KG1 (cell line): ENCODE results near the gene F2RL1.
"Not testable (repeated sequence)": the region's sequence is repeated elsewhere in the genome, so short reads cannot be mapped to it uniquely, and the experiment has no call there.

ENCODE experiments used
- DNase-seq: peaks from one replicate; lab custom pipeline; 2025; lab: John Stamatoyannopoulos, UW

F2RL1 gene, protein sequence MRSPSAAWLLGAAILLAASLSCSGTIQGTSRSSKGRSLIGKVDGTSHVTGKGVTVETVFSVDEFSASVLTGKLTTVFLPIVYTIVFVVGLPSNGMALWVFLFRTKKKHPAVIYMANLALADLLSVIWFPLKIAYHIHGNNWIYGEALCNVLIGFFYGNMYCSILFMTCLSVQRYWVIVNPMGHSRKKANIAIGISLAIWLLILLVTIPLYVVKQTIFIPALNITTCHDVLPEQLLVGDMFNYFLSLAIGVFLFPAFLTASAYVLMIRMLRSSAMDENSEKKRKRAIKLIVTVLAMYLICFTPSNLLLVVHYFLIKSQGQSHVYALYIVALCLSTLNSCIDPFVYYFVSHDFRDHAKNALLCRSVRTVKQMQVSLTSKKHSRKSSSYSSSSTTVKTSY

DNA sequence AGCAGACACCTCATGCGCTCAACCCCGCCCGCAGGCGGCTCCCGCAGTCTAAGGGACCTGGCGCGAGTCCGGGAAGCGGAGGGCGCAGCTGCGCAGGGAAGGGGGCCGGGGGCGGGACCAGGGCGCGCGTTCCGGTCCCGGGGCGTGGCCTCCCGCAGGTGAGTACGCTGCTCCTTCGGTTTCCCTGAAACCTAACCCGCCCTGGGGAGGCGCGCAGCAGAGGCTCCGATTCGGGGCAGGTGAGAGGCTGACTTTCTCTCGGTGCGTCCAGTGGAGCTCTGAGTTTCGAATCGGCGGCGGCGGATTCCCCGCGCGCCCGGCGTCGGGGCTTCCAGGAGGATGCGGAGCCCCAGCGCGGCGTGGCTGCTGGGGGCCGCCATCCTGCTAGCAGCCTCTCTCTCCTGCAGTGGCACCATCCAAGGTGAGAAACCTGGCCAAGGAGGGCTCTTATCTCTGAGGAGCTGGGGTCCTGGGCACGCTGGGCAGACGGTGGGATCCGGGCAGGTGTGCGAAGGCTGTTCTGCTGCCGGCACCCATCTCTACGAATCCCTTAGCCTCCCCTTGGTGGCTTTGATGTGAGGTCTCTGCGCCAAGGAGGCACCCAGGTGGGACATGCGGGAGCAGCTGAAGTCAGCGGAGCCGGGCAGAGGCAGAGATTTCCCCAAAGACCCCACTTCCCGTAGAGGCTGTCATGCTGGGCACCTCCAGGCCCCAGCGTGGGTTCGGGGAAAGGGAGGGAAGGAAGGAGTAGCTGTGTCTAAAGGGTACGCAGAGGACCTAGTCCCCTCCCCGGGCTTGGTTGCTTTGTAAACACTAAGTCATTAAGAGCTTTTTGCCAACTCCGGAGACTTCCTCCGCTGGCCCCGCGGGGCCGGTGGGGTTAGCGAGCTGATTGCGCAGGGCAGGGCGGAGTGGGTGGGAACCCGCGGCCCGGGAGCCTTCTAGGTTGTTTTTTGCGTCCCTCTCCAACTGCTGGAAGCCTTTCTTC lies at the start of gene F2RL1:
Gene F2RL1 (plus strand): TSS at position 187 of the 988 bp plus-strand sequence. CDS start 153 bp downstream, at position 340.
- DNase-seq: no peak

DNA sequence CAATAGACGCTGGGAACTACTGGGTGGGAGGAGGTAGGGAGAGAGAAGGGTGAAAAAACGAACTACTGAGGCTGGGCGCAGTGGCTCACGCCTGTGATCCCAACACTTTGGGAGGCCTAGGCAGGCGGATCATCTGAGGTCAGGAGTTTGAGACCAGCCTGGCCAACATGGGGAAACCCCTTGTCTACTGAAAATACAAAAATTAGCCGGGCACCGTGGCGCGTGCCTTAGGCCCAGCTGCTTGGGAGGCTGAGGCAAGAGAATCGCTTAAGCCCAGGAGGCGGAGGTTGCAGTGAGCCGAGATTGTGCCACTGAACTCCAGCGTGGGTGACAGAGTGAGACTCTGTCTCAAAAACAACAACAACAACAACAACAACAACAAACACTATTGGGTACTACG lies 47.8 kb upstream of the F2RL1 start:
- not testable (repeated sequence) for DNase-seq

DNA sequence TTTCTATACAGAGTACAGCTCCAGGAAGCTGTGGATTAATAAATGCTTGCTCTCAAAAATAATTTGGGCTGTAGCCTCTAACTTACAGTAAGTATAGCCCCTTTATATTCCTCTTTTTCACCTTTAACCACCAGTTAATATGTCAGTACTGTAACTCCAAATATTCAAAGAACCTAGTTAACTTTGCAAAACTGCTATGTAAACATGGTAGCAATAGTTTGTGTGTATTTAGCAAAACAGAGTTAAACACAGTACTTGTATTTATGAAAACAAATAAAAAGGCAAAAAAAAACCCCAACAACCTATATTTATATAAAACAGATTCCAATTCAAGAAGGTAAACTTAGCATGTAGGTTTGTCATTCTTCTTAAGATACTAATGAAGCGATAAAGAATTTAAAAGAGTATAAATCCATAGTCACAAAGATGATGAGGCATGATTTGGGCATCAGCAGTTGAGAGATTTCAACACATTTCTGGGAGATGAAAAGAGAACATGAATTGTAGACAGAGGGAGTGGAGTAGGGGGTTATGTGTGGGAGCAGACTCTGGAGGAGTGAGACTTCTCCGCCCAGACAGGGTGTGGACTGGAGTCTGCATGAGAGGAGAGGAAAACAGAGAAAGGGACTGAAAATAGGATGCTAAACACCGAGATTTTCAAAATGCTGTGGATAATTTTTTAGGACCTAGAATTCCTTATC lies 47.0 kb upstream of the F2RL1 start:
- DNase-seq: no peak

DNA sequence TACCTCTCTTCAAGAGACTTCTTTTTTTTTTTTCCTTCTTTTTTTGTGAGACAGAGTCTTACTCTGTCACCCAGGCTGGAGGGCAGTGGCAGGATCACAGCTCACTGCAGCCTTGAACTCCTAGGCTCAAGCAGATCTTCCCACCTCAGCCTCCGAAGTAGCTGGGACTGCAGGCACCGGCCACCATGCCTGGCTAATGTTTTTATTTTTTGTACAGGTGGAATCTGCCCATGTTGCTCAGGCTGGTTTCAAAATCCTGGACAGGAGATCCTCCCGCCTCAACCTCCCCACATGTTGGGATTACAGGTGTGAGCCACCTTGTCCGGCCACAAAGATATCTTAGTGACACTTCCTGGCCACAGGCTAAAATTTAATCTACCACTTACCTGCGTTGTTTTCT lies 42.9 kb upstream of the F2RL1 start:
- no peak for DNase-seq

DNA sequence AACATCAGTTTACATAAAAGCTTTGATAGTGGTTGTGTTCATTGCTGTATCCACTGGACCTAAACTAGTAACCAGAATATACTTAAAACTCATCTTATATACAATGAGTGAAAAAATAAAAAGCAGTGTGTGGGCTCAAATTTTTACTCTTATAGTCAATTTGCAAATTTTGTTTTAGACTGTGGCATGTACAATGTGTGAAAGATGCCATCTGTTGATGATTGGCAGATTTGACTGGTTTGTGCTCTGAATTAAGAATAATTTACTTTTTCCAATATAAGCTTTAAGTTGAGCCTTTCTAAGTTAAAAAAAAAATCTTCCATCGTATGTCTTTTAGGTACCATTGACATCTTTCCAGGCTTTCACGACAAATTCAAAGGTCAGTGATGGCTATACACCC lies 42.4 kb upstream of the F2RL1 start:
- no peak for DNase-seq

DNA sequence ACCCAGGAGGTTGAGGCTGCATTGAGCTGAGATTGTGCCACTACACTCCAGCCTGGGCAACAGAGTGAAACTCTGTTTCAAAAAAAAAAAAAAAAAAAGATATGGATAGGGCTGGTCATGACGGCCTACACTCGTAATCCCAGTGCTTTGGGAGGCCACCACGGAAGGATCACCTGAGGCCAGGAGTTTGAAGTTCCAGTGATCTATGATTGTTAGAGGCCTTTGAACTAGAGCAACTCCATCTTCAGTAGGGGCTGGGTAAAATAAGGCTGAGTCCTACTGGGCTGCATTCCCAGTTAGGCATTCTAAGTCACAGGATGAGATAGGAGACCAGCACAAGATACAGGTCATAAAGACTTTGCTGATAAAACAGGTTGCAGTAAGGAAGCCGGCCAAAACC lies 38.2 kb upstream of the F2RL1 start:
- DNase-seq: not testable (repeated sequence)

DNA sequence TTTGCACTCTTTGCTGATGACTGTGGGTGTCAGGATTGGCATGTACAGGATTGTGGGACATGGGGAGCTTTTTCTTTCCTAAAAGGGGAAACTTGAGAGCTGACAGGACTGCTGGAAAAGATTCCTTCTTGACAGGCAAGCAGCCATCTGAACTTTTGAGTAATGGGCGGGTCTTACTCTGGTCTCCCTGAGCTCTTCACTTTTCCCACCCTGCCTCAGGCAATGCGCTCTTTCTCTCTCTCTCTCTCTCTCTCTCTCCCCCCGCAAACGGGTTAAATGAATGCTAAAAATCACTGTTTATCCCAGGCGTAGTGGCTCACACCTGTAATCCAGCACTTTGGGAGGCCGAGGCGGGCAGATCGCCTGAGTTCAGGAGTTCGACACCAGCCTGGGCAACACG lies 37.1 kb upstream of the F2RL1 start:
- no peak for DNase-seq

DNA sequence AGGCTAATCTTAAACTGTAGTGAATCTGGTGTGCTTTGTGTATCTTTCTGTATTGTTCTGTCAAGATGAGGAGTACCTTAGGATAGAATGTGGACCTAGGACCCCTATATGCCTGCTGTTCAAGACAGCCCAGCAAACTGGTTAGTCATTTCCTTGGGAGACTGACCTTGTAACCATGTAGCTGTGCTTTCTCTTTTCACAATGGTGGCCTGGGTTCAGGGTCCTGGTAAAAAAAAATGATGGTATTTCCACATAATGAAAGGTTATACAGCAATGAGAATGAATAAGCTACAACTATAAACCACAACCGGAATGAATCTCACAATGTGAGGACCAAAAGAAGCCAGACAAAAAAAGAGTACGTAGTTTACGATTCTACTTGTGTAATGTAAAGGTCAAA lies 36.4 kb upstream of the F2RL1 start:
- DNase-seq: no peak

DNA sequence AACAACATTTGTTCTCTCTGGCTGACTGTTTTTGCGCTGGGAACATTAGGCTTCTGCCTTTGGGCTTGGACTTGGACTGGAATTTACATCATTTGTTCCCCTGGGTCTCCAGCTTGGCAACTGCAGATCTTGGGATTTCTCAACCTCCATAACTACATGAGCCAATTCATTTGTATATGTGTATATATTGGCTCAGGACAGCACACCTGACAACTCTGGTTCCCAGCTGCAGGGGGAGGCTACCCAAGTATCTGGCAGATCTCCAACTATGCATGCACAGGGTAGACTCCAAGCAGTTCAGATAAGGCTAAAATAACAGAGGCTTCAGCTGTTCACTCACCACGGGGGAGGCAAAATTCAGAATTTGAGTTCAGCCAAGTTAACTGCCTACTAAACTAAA lies 31.6 kb upstream of the F2RL1 start:
- DNase-seq: no peak

DNA sequence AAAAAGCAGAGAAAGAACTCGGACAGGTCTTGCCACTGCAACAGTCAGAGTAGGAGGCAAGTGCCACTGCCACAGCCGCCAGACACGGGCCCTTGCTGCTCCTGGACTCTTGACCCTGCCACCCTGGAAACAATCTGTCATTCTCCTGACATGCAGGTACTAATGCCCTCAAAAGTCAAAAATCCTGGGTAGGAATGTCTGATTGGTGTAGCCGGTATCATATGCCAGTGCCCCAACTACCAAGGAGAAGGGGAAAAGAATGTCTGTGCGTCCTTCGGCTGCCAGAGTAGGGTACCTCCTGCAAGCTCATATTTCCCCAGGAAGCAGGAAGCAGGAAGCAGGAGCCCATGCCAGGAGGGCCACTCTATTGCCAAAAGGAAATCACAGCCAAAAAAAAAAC lies 30.5 kb upstream of the F2RL1 start:
- DNase-seq: no peak

DNA sequence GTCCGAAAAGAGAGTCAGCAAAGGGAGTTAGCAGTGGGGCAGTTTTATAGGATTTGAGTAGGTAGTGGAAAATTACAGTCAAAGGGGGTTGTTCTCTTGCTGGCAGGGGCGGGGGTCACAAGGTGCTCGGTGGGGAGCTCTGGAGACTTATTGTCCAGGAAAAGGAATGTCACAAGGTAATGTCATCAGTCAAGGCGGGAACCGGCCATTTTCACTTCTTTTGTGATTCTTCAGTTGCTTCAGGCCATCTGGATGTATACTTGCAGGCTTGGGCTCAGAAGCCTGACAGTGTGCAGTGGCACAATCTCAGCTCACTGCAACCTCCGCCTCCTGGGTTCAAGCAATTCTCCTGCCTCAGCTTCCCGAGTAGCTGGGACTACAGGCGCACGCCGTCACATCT lies 29.6 kb upstream of the F2RL1 start:
- not testable (repeated sequence) for DNase-seq

DNA sequence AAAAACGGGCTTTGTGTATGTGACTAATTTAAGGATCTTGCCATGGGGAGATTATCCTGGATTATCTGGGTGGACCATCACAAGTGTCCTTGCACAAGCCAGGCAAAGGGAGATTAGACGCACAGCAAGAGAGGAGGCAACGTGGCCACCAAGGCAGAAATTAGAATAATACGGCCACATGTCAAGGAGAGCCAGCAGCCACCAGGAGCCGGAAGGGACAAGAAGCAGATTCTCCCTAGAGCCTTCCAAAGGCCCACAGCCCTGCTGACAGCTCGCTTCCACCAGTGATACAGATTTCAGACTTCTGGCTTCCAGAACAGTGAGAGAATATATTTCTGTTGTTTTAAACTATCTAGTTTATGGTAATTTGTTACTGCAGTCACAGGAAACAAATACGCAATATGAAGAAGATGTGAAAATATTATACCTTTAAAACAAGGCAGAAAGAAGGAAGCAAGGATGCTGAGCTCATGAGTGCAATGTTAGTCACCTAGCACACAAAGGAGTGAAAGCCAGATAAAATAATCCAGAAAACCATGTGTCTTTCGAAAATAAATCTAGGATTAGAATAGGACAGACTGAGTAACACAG lies 28.7 kb upstream of the F2RL1 start:
- no peak for DNase-seq

DNA sequence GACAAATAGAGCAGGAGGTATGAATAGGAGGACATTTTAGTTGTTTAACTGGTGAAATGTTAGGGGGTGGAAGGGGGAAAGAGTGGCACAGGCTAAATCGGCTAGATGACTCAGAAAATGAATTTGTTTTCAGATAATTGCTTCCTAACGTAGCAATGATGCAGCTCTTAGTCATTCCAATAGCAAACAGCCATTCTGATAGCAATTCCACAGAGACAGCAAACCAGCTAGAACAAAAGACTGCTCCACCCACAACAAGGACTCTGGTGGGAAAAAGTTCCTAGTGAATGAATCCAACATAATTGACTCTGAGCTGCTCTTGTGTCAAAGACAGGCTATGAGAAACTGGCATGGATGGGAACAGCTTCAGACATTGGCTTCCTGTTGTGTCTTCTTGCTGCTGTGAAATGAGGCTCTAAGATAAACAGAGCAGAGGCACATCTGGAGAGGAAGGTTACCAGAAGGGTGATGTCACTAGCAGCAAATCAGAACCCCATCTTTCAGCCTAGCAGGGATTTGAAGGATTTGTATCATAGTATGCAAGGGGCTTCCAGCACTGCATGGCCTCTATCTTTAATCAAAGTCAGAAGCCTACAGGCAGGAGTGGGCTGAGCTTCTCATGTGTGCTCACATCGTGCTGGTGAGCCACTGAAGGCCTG lies 28.1 kb upstream of the F2RL1 start:
- no peak for DNase-seq

DNA sequence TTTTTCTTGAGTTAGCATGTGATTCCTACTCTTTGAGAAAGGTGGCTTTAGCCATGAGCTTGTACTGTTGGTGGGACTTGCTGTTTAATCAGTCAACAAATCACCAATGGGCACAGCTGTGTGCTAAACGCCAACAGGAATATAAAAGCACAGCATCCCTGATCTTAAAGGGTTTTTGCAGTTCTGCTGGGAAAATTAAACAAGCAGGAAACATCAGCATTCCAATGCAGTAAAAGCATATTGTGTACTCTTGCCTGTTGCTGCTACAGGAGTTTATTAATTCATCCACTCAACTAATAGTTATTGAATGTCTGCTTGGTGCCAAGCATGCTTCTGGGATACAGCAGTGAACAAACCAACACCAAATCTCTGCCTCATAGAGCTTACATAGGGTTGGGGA lies 27.4 kb upstream of the F2RL1 start:
- DNase-seq: no peak

DNA sequence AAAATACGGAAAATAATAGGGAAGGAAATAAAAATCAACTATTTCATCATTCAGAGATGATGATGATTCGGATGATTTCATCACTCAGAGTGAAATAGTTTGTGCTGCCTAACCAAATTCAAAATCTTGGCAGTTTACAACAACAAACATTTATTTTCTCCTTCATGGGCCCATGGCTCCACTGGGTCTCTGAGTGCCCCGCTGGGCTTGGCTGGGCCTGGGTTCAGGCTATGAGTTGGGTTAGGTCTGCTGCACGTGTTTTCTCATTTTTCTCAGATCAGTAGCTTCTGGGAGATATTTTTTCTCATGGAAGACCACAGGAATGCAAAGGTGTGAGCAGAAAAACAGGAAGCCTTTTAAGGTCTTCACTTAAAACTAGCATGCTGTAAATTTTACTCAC lies 24.0 kb upstream of the F2RL1 start:
- no peak for DNase-seq

DNA sequence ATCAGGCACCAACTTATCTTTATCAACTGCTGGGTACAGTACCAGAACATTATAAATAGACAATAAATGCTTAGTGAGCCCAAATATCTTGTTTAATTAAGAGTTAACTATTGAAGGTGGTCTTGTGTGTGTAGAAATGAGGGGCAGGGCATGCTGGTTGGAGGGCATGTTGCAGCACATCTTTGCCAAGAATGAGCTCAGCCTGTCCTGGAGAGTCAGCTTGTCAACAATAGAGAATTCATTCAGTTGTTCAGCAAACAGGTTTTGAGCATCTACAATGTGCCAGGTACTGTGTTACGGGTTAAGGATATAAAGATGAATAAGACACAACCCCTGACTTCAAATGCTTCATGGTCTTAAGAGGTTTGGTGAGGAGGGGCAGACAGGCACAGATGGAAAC lies 19.2 kb upstream of the F2RL1 start:
- DNase-seq: no peak

DNA sequence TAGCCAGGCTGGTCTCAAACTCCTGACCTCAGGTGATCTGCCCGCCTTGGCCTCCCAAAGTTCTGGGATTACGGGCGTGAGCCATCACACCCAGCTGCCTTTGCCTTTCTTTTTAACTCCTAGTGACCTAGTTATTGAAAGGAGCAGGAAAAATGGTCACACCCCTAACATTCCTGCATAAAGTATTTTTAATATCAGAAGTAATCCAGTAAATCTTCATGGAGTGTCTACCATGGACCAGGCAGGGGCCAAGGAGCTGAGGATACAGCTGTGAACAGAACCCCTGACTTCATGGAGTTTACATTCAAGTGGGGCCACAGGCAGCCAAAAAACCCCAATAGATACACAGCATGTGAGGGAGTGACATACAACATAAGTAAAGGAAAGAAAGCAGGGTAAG lies 18.3 kb upstream of the F2RL1 start:
- no peak for DNase-seq

DNA sequence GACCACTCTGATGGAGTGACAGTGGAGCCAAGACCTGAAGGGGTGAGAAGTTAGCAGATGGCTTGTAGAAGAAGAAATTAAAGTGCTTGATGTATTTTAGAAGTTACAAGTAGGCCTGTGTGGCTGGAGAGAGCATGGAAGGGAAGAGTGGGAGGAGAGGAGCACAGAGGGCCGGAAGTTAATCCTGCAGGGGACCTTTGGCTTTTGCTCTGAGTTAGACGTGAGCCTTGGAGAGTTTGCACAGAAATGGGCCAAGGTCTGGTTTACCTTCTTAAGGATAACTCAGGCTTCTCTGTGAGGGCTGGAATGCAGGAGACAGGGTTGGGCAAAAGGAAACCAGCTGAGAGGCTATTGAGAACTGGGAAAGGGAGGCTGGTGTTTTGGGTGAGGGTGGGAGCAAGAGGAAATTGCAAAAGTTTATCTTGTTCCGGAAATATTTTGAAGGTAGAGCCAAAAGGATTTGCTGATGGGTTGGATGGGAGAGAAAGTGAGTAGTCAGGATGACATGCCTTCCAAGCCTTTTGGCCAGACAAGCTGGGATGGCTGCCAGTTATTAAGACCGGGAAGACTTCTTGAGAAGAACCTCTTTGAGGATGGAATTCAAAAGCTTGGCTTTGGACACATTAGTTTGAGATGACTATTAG lies 17.5 kb upstream of the F2RL1 start:
- no peak for DNase-seq

DNA sequence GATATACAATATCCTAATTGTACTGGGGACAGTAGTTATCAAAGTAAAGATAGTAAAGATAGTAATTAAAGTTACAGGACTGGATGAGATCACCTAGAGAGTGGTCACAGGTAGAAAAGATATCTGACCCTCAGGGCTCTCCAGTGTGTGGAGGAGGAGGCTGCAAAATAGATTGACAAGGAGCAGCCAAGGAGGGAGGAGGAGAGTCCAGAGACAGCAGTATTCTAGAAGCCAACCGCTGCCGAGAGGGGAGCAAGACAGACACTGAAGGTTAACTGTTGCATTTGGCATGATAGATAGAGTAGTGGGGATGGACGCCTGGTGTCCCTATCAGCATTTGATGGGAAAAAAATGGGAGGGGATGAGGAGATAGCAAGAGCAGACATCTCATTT lies 17.0 kb upstream of the F2RL1 start:
- DNase-seq: no peak

DNA sequence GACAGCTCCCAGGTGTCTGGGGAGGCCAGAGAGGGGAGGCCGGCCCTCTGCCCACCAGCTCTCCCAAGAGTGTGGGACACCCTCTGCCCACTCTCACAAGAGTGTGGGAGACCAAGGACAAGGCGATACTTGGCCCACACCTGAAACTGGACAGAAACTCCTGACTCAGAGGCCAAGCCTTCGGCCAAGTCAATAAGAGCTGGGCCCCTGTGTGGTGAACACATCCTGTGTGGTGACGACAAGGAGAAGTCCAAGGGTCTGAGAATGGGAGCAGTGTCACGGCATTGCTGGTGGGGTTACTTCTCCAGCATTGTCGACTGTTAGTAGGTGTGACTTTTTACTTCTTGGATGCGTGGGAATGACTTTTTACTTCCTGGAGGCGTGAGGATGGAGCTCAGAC lies 14.6 kb upstream of the F2RL1 start:
- DNase-seq: no peak
